Adrenal gland (tissue), 12 donors: ENCODE data around the gene KIZ. TPM values are rescaled to one million over a fixed set of nuclear protein-coding genes. Genes with fewer than 3 reads are reported as not detected.

Experiments used
- DNase-seq, 7 donors: peaks; one replicate each; pipeline ENCODE4 v3.0.0-alpha.2; 2019 to 2020
- H3K27ac ChIP-seq, 5 donors: fragments of 200-600 bp; sonication (generic) in 4 of 5; 1 replicate in 3 of 5; 2 replicates in 2 of 5; pipeline versions ENCODE4 v1.5.1 to v1.8.0; 2016 to 2020; ENCODE audit warnings: mild to moderate bottlenecking in 1 of 5
- H3K27me3 ChIP-seq: fragments of 200-600 bp; 2 replicates; pipeline ENCODE4 v1.8.0; 2021
- H3K36me3 ChIP-seq, 2 donors: fragments of 200-600 bp; replicated peaks in 1 of 2; 1 replicate in 1 of 2; 2 replicates in 1 of 2; pipeline versions ENCODE4 v1.5.1 to v1.8.0; 2018 to 2022
- H3K4me1 ChIP-seq, 2 donors: fragments of 200-600 bp; replicated peaks in 1 of 2; 1 replicate in 1 of 2; 2 replicates in 1 of 2; pipeline versions ENCODE4 v1.5.1 to v1.8.0; 2018 to 2021
- H3K4me3 ChIP-seq, 4 donors: fragments of 200-600 bp; sonication (generic) in 3 of 4; one replicate each; pipeline ENCODE4 v1.5.1; 2016 to 2018
- H3K9me3 ChIP-seq, 3 donors: fragments of 200-600 bp; sonication (generic) in 1 of 3; replicated peaks in 1 of 3; 1 replicate in 2 of 3; 2 replicates in 1 of 3; pipeline versions ENCODE4 v1.5.1 to v1.8.0; 2016 to 2021
- POLR2A ChIP-seq, 2 donors: fragments of 450-650 bp; IDR thresholded peaks; one replicate each; pipeline ENCODE4 v1.6.1; 2017; ENCODE audit warnings: antibody characterized with exemption in 2 of 2, mild to moderate bottlenecking in 2 of 2, moderate library complexity in 1 of 2
- WGBS, 4 donors: extraction: QIAGEN DNeasy Blood & Tissue Kit in 2 of 4; methylation state at CpG; one replicate each; pipeline versions ENCODE4 v1.1.5 to v1.1.7; 2013 to 2017; 5-methylcytosine and 5-hydroxymethylcytosine counted together
- intact Hi-C, 2 donors: fragments of 100-400 bp; cut with DNase I; formaldehyde crosslinking; loops; one replicate each; pipeline versions ENCODE4 v1.14.1 to v1.15.0; 2022 to 2023
- polyA plus RNA-seq, 3 donors: library from polyadenylated mRNA; stranded (reverse); fragments of 200-250 nt in 2 of 3; fragments of 350-450 nt in 1 of 3; fragmentation: Illumina TruSeq in 1 of 3; extraction: RNeasy Lipid Tissue Mini Kit (QIAGEN cat#74804) in 1 of 3; gene quantifications; one replicate each; pipeline ENCODE4 v1.2.3, GENCODE V29; 2013 to 2014
- total RNA-seq, 9 donors: library from RNA; depleted of rRNA in 4 of 9; stranded (reverse); fragments of >200 nt in 4 of 9; fragments of 120-200 nt in 1 of 9; fragmentation: NEBNext Ultra II Directional in 1 of 9; extraction: Animal tissue kit (Norgen Biotek cat#: 25700) in 1 of 9; gene quantifications; one replicate each; pipeline versions ENCODE4 v1.1.0 to v1.2.4, GENCODE V29; 2013 to 2023
- TF ChIP-seq, protein P1 (sequence below), 6 experiments: fragments of 450-650 bp in 4 of 6; fragments of 200-600 bp in 2 of 6; sonication (generic) in 1 of 6; IDR thresholded peaks; 1 replicate in 5 of 6; 2 replicates in 1 of 6; pipeline versions ENCODE4 v1.5.1 to v1.8.0; 2016 to 2021; ENCODE audit warnings: antibody characterized with exemption in 6 of 6, mild to moderate bottlenecking in 2 of 6, moderate library complexity in 1 of 6
- donor health status: healthy with polysubstance abuse.
- donor health status: Bipolar disorder and iron deficiency.
- donor health status: DM: yes; HTN: yes; CAD: no.
- donor health status: DM: no; HTN: no; CAD: no.
- donor health status: DM: no; HTN: no; CAD: no.
- donor health status: DM: yes; HTN: yes; CAD: no.

Gene KIZ
- total and polyA plus RNA-seq, 12 donors, result 10.4 to 62.9 (median 15.3) TPM

- WGBS, 4 donors, result 87 to 100% (median 98%) methylated on average over 2 of the region's 2 CpGs
- Histone ChIP-seq H3K27me3 (no peaks in the 10 kb centered on the region), H3K4me3 (no peak overlapping the region), H3K9me3 (peaks cover 0 to 4% (median 0%) of the 10 kb centered on the region in 3 donors), H3K27ac (no peak overlapping the region), H3K36me3 (no peaks in the 10 kb centered on the region), H3K4me1 (peaks cover 9 to 13% of the 10 kb centered on the region in 2 donors)
- intact Hi-C loops, result no loop called here
- TF ChIP-seq, protein P1, sequence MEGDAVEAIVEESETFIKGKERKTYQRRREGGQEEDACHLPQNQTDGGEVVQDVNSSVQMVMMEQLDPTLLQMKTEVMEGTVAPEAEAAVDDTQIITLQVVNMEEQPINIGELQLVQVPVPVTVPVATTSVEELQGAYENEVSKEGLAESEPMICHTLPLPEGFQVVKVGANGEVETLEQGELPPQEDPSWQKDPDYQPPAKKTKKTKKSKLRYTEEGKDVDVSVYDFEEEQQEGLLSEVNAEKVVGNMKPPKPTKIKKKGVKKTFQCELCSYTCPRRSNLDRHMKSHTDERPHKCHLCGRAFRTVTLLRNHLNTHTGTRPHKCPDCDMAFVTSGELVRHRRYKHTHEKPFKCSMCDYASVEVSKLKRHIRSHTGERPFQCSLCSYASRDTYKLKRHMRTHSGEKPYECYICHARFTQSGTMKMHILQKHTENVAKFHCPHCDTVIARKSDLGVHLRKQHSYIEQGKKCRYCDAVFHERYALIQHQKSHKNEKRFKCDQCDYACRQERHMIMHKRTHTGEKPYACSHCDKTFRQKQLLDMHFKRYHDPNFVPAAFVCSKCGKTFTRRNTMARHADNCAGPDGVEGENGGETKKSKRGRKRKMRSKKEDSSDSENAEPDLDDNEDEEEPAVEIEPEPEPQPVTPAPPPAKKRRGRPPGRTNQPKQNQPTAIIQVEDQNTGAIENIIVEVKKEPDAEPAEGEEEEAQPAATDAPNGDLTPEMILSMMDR (IDR thresholded peaks at IDR 0.05), result no peak
- TF ChIP-seq POLR2A (IDR thresholded peaks at IDR 0.05), result no peak
- DNase-seq, result no peak
Measured at GRCh38 chr20:21172626-21173025, 46.7 kb downstream of the KIZ start.

DNA sequence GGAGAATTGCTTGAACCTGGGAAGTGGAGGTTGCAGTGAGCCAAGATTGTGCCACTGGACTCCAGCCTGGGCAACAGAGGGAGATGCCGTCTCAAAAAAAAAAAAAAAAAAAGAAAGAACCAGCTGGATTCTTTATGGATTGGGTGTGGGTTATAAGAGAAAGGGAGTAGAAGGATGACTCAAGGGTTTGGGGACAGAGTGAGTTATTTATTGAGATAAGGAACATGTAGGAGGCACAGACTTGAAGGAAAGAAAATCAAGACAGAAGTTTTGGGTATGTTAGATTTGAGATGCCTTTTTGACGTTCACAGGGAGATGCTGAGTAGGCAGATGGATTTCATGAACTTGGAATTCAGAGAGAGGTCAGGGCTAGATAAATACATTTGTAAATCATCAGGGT lies 47.6 kb downstream of the KIZ start:
- Histone ChIP-seq H3K27ac (no peak overlapping the region), H3K9me3 (peaks cover 0 to 9% (median 0%) of the 10 kb centered on the region in 3 donors), H3K4me1 (peaks cover 9 to 13% of the 10 kb centered on the region in 2 donors), H3K4me3 (no peak overlapping the region), H3K36me3 (no peaks in the 10 kb centered on the region), H3K27me3 (no peaks in the 10 kb centered on the region)
- TF ChIP-seq POLR2A (IDR thresholded peaks at IDR 0.05), result no peak
- TF ChIP-seq, protein P1 (IDR thresholded peaks at IDR 0.05), result no peak
- intact Hi-C loops, result no loop called here
- 32 to 76% (median 59%) methylated on average over 2 of the region's 2 CpGs for WGBS, 4 donors
- no peak for DNase-seq

DNA sequence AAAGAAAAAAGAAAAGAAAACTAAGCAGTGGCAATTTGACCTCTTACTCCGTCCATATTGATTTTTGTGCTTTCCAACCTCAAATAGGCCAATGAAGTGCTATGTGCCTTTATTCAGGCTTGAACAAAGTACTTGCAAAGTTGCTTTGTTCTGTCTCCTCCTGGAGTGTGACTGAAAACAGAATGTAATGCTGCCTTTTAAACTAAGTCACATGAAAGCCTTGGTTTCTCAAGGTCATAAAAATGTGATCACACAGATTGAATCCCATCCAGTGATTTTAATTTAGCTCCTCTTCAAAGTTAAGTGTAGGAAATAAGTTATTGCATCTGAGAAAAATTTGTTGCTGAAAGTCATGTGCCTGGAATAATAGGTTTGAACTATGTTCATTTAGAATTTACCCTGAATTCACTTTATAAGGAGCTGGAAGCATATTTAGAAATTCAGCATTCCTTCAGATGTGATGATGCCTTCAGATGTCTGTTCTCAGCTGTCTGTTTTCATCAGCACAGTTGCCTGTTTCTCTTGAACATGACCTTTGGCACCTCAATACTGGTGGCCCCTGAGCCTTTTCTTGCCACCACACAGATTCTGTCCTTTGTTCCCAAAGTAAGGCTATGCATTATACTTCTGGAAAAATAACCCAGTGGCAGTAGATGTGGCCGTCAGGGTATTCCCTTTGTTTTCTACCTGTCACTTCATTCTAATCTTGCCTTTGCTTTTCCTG lies 48.8 kb downstream of the KIZ start:
- peak in 1 of 2 donors; percentile 40 for TF ChIP-seq POLR2A (IDR thresholded peaks at IDR 0.05)
- TF ChIP-seq, protein P1 (IDR thresholded peaks at IDR 0.05), result no peak
- WGBS, 4 donors, result 73 to 81% (median 77%) methylated on average over 2 of the region's 2 CpGs
- Histone ChIP-seq H3K36me3 (no peaks in the 10 kb centered on the region), H3K27ac (peak overlapping the region in 1 of 5 donors; percentile 11), H3K27me3 (no peaks in the 10 kb centered on the region), H3K9me3 (peaks cover 0 to 9% (median 0%) of the 10 kb centered on the region in 3 donors), H3K4me3 (no peak overlapping the region), H3K4me1 (peaks cover 9 to 13% of the 10 kb centered on the region in 2 donors)
- DNase-seq, result no peak
- intact Hi-C loops, result no loop called here

GRCh38 chr20:21175433-21175832 lies 49.6 kb downstream of the KIZ start:
- Histone ChIP-seq H3K4me3 (no peak overlapping the region), H3K27ac (no peak overlapping the region), H3K4me1 (peaks cover 9 to 13% of the 10 kb centered on the region in 2 donors), H3K9me3 (peaks cover 0 to 9% (median 0%) of the 10 kb centered on the region in 3 donors), H3K27me3 (no peaks in the 10 kb centered on the region), H3K36me3 (no peaks in the 10 kb centered on the region)
- intact Hi-C loops, result no loop called here
- TF ChIP-seq, protein P1 (IDR thresholded peaks at IDR 0.05), result no peak
- no peak for TF ChIP-seq POLR2A (IDR thresholded peaks at IDR 0.05)
- DNase-seq, result no peak
